TTC549 (cell line): ENCODE data around the gene FBRSL1.
"Not testable (repeated sequence)": the region's sequence is repeated elsewhere in the genome, so short reads cannot be mapped to it uniquely, and the experiment has no call there.

Experiments used
- FAIRE-seq: peaks from 2 replicates; lab custom pipeline; 2012; peaks lifted over from hg19 to GRCh38; lab: Jason Lieb, UNC

FBRSL1 gene

GRCh38 chr12:132525833-132526455 is 36.0 kb downstream of the FBRSL1 start:
- no peak for FAIRE-seq

GRCh38 chr12:132527186-132527882 is 37.4 kb downstream of the FBRSL1 start:
- no peak for FAIRE-seq

- FAIRE-seq: no peak
Observed at GRCh38 chr12:132527883-132528264, 37.9 kb downstream of the FBRSL1 start.

- no peak for FAIRE-seq
Observed at GRCh38 chr12:132528564-132529106, 38.7 kb downstream of the FBRSL1 start.

- no peak for FAIRE-seq
Observed at GRCh38 chr12:132529156-132529839, 39.3 kb downstream of the FBRSL1 start.

GRCh38 chr12:132529906-132530305 is 40.0 kb downstream of the FBRSL1 start:
- no peak for FAIRE-seq

- no peak for FAIRE-seq
Observed at GRCh38 chr12:132530447-132530846, 40.5 kb downstream of the FBRSL1 start.

GRCh38 chr12:132530851-132531250 is 40.9 kb downstream of the FBRSL1 start:
- FAIRE-seq: no peak

GRCh38 chr12:132532711-132533583 is 43.0 kb downstream of the FBRSL1 start:
- not testable (repeated sequence) for FAIRE-seq

- FAIRE-seq: no peak
Observed at GRCh38 chr12:132533584-132533958, 43.6 kb downstream of the FBRSL1 start.

- no peak for FAIRE-seq
Observed at GRCh38 chr12:132534076-132534475, 44.1 kb downstream of the FBRSL1 start.

- no peak for FAIRE-seq
Observed at GRCh38 chr12:132535019-132535418, 45.1 kb downstream of the FBRSL1 start.

- FAIRE-seq: no peak
Observed at GRCh38 chr12:132536102-132536876, 46.3 kb downstream of the FBRSL1 start.

GRCh38 chr12:132537049-132537448 is 47.1 kb downstream of the FBRSL1 start:
- no peak for FAIRE-seq

GRCh38 chr12:132537836-132538662 is 48.1 kb downstream of the FBRSL1 start:
- no peak for FAIRE-seq

GRCh38 chr12:132538663-132538990 is 48.7 kb downstream of the FBRSL1 start:
- no peak for FAIRE-seq

- FAIRE-seq: no peak
Observed at GRCh38 chr12:132539016-132539773, 49.2 kb downstream of the FBRSL1 start.

GRCh38 chr12:132540436-132540835 is 50.5 kb downstream of the FBRSL1 start:
- no peak for FAIRE-seq

GRCh38 chr12:132541200-132541599 is 51.2 kb downstream of the FBRSL1 start:
- FAIRE-seq: no peak

GRCh38 chr12:132541996-132542395 is 52.0 kb downstream of the FBRSL1 start:
- no peak for FAIRE-seq
